Endothelial cell of umbilical vein (primary cell): ENCODE data around the gene ACER2. TPM values are rescaled to one million over a fixed set of nuclear protein-coding genes. Genes with fewer than 3 reads are reported as not detected.

ENCODE experiments used
- BruUV-seq: library from RNA; stranded (reverse); fragments of 400-500 nt; replicated peaks from 2 replicates; lab custom pipeline; 2021; lab: Mats Ljungman, UMichigan
- CTCF ChIA-PET: fragments of 300-600, 350-600 bp; sonication (Branson Sonifier 250); formaldehyde crosslinking; loops from one replicate; lab custom pipeline; 2021; ENCODE audit warnings: antibody characterized with exemption, inconsistent platforms; lab: Charles Lee
- POLR2A ChIA-PET: fragments of 300-600, 350-600 bp; sonication (Branson Sonifier 250); formaldehyde crosslinking; loops from one replicate; lab custom pipeline; 2021; ENCODE audit warnings: antibody characterized with exemption, inconsistent platforms; lab: Charles Lee
- DNase-seq: peaks from one replicate; pipeline ENCODE4 v3.0.0-alpha.2; 2011; ENCODE audit warnings: low read depth, low spot score
- FAIRE-seq: peaks from 2 replicates; lab custom pipeline; 2011; peaks lifted over from hg19 to GRCh38; lab: Jason Lieb, UNC
- H2AFZ ChIP-seq: 2 replicates; pipeline ENCODE4 v1.6.0; 2012; ENCODE audit warnings: low read depth, low read length, control low read depth, inconsistent platforms
- H3K27ac ChIP-seq: 2 replicates; pipeline ENCODE4 v1.5.1; 2011; ENCODE audit warnings: low read depth, mild to moderate bottlenecking, control low read depth, low read length, moderate library complexity; ENCODE audit not compliant: insufficient read depth
- H3K27me3 ChIP-seq, 2 experiments: 2 replicates each; pipeline versions ENCODE4 v1.6.0 to v1.6.1; 2011; ENCODE audit warnings: low read length in 2 of 2, mixed read lengths in 1 of 2; ENCODE audit not compliant: control insufficient read depth in 2 of 2, insufficient read depth in 2 of 2
- H3K36me3 ChIP-seq, 2 experiments: 2 replicates in 1 of 2; 3 replicates in 1 of 2; pipeline ENCODE4 v1.5.1; 2011; ENCODE audit warnings: low read length in 2 of 2, mild to moderate bottlenecking in 1 of 2, moderate library complexity in 1 of 2; ENCODE audit not compliant: control insufficient read depth in 2 of 2, insufficient read depth in 2 of 2; ENCODE audit errors: extremely low read depth in 1 of 2
- H3K4me1 ChIP-seq: 3 replicates; pipeline ENCODE4 v1.5.1; 2011; ENCODE audit warnings: mild to moderate bottlenecking, low read length; ENCODE audit not compliant: control insufficient read depth, insufficient read depth; ENCODE audit errors: extremely low read depth
- H3K4me2 ChIP-seq: 2 replicates; pipeline ENCODE4 v1.6.1; 2011; ENCODE audit warnings: low read length, control low read depth, mixed read lengths; ENCODE audit not compliant: insufficient read depth
- H3K4me3 ChIP-seq, 3 experiments: fragments of 200-600 bp in 1 of 3; sonication (generic), shearing (Covaris generic) in 1 of 3; replicated peaks in 1 of 3; 2 replicates each; pipeline ENCODE4 v1.5.1; 2011 to 2016; ENCODE audit warnings: control low read depth in 3 of 3, low read length in 3 of 3, mild to moderate bottlenecking in 2 of 3, inconsistent platforms in 1 of 3, low read depth in 1 of 3, moderate library complexity in 1 of 3; ENCODE audit not compliant: insufficient read depth in 1 of 3
- H3K79me2 ChIP-seq: 2 replicates; pipeline ENCODE4 v1.6.0; 2012; ENCODE audit warnings: low read length, inconsistent platforms; ENCODE audit not compliant: control insufficient read depth, insufficient read depth
- H3K9ac ChIP-seq: replicated peaks from 2 replicates; pipeline ENCODE3; 2011; ENCODE audit warnings: low read length, control low read depth; ENCODE audit not compliant: insufficient read depth; ENCODE audit errors: extremely low read depth
- H3K9me1 ChIP-seq: replicated peaks from 3 replicates; pipeline ENCODE4 v1.6.0; 2011; ENCODE audit warnings: mild to moderate bottlenecking, low read length; ENCODE audit not compliant: control insufficient read depth, insufficient read depth; ENCODE audit errors: extremely low read depth
- H3K9me3 ChIP-seq: replicated peaks from 2 replicates; pipeline ENCODE4 v1.5.1; 2012; ENCODE audit warnings: low read length, inconsistent platforms; ENCODE audit not compliant: control insufficient read depth, insufficient read depth
- H4K20me1 ChIP-seq: replicated peaks from 2 replicates; pipeline ENCODE3; 2011; ENCODE audit warnings: mild to moderate bottlenecking, low read length; ENCODE audit not compliant: control insufficient read depth, insufficient read depth; ENCODE audit errors: extremely low read depth
- CTCF ChIP-seq, 2 donors: IDR thresholded peaks; 1 replicate in 1 of 2; 2 replicates in 1 of 2; pipeline ENCODE4 v1.5.1; 2011; ENCODE audit warnings: low read length in 2 of 2, mild to moderate bottlenecking in 2 of 2, moderate library complexity in 2 of 2, control low read depth in 1 of 2, inconsistent platforms in 1 of 2, low read depth in 1 of 2; ENCODE audit not compliant: insufficient read depth in 1 of 2; ENCODE audit errors: extremely low read depth in 1 of 2
- EZH2 ChIP-seq: IDR thresholded peaks from 2 replicates; pipeline ENCODE4 v1.6.1; 2012; ENCODE audit warnings: borderline replicate concordance, low read depth, mild to moderate bottlenecking, moderate library complexity, low read length, inconsistent platforms; ENCODE audit not compliant: severe bottlenecking
- FOS ChIP-seq: IDR thresholded peaks from 2 replicates; pipeline ENCODE4 v1.6.1; 2011; ENCODE audit warnings: mild to moderate bottlenecking, low read length, moderate library complexity, borderline replicate concordance; ENCODE audit not compliant: insufficient read depth
- GATA2 ChIP-seq: IDR thresholded peaks from 2 replicates; pipeline ENCODE4 v1.7.0; 2011; ENCODE audit warnings: low read depth, mild to moderate bottlenecking, moderate library complexity, mixed read lengths, low read length; ENCODE audit not compliant: insufficient read length, insufficient read depth
- JUN ChIP-seq: IDR thresholded peaks from 2 replicates; pipeline ENCODE4 v1.6.1; 2011; ENCODE audit warnings: borderline replicate concordance, low read depth; ENCODE audit not compliant: insufficient read length, insufficient read depth
- MYC ChIP-seq: IDR thresholded peaks from one replicate; pipeline ENCODE4 v1.6.1; 2011; ENCODE audit warnings: mild to moderate bottlenecking, low read depth, low read length
- POLR2A ChIP-seq: IDR thresholded peaks from 2 replicates; pipeline ENCODE4 v1.6.1; 2012; ENCODE audit warnings: low read depth, mild to moderate bottlenecking, control low read depth, low read length
- POLR2AphosphoS5 ChIP-seq: IDR thresholded peaks from 2 replicates; pipeline ENCODE4 v1.6.1; 2012; ENCODE audit warnings: low read depth, mild to moderate bottlenecking, control low read depth, low read length, moderate library complexity; ENCODE audit not compliant: insufficient read depth
- dilution Hi-C: fragments of 300-500 bp; cut with MboI; formaldehyde crosslinking; loops from one replicate; pipeline ENCODE4 v1.15.0; 2019; ENCODE audit warnings: low sequenced_read_pairs; ENCODE audit not compliant: extremely low pct_ligation_motif_present
- intact Hi-C: fragments of 100-400 bp; cut with micrococcal nuclease; formaldehyde crosslinking; loops from one replicate; pipeline ENCODE4 v1.10.0; 2022
- polyA plus RNA-seq, 4 experiments: library from polyadenylated mRNA; depleted of rRNA in 3 of 4; stranded (reverse) in 3 of 4; unstranded in 1 of 4; fragments of >200 nt; gene quantifications; 2 replicates each; pipeline versions ENCODE4 v1.2.1 to v1.2.3, GENCODE V29; 2011 to 2012; ENCODE audit warnings: missing spikeins in 1 of 4
- total RNA-seq: library from RNA; stranded (reverse); gene quantifications from 2 replicates; pipeline ENCODE4 v1.2.3, GENCODE V29; 2021
- TF ChIP-seq, protein P1 (sequence below): IDR thresholded peaks from 2 replicates; pipeline ENCODE4 v1.6.1; 2011; ENCODE audit not compliant: insufficient read depth, insufficient read length

The ACER2 gene
- total and polyA plus RNA-seq, 2 donors (not counting 3 experiments of a cell fraction or from before 2014, with no cell fraction given) = 5.2 to 7.3 TPM

- Histone ChIP-seq H3K4me3 (no peak overlapping the region), H3K79me2 (no peaks in the 10 kb centered on the region), H3K9me1 (no peaks in the 10 kb centered on the region), H3K9ac (no peak overlapping the region), H3K36me3 (peaks cover 3% of the 10 kb centered on the region in 2 experiments), H4K20me1 (no peaks in the 10 kb centered on the region), H2AFZ (no peak overlapping the region), H3K4me2 (no peak overlapping the region), H3K9me3 (no peaks in the 10 kb centered on the region), H3K27ac (no peak overlapping the region), H3K4me1 (peaks cover 14% of the 10 kb centered on the region), H3K27me3 (no peaks in the 10 kb centered on the region)
- ChIA-PET CTCF (interaction anchor here (1.0 to 3.0 kb wide), 3 partner anchors 19 to 34 kb away, joined by 3 to 9 read pairs (median 4); partner anchors contain the start of gene ACER2), POLR2A (interaction anchor here (0.5 kb wide), 1 partner anchor 184 kb away, joined by 3 read pairs; no protein-coding TSS in a partner anchor)
- dilution Hi-C loops = no loop called here
- TF ChIP-seq GATA2 (no peak), FOS (no peak), POLR2A (no peak), JUN (no peak), EZH2 (no peak), POLR2AphosphoS5 (no peak), MYC (no peak), CTCF (IDR thresholded peaks at IDR 0.05; ENCODE audit: extremely low read depth in 1 of 2, insufficient read depth in 1 of 2, low read depth in 1 of 2, low read length in 2 of 2) (no peak)
- TF ChIP-seq, protein P1, sequence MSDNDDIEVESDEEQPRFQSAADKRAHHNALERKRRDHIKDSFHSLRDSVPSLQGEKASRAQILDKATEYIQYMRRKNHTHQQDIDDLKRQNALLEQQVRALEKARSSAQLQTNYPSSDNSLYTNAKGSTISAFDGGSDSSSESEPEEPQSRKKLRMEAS = no peak
- DNase-seq (peak; percentile 50), FAIRE-seq (no peak)
- intact Hi-C loops = no loop called here
- BruUV-seq = no TSS peak
Measured at GRCh38 chr9:19430201-19430760, 21.5 kb downstream of the ACER2 start.
